Germinal center (tissue), 1 donor: ENCODE data around the gene EPS8.
"Not testable (repeated sequence)": the region's sequence is repeated elsewhere in the genome, so short reads cannot be mapped to it uniquely, and the experiment has no call there.

Experiments
- DNase-seq: peaks from one replicate; pipeline ENCODE4 v3.0.0; 2012; ENCODE audit warnings: mixed read lengths, low spot score

Gene EPS8

DNA sequence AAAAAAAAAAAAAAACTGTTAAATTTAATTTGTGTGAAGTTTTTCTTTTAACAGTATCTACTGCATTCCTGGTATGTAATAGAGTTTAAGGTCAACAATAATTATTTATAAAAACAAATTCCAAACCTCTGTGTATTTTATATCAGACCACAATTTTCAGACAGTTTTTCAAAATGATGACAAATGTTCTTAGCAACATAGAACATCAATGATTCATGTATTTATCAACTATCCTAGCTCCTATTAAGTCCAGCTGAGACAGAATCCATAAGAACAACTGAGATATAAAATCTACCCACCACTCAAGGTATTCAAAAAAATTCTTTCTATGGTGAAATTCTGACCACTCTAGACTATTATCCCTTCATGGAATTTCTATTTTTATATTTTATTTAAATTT lies 144.5 kb downstream of the EPS8 start:
- DNase-seq = no peak

DNA sequence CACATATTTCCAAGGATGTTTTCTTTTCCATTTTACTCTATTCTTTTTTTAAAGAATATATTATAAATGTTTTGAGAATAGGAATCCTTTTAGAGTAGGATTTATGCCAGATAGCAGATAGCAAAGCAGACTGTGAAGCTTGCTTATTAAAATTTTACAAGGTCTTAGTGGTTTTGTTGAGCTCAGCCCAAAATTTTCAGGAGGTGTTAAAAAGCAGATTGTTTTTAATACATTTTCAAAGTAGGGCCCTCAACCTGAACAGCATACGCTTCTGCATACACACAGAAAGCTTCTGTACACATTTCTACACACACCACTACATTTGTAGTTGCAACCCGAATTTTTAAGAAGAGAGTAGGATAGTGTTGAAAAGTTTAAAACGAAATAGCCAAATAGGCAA lies 151.0 kb downstream of the EPS8 start:
- no peak for DNase-seq

DNA sequence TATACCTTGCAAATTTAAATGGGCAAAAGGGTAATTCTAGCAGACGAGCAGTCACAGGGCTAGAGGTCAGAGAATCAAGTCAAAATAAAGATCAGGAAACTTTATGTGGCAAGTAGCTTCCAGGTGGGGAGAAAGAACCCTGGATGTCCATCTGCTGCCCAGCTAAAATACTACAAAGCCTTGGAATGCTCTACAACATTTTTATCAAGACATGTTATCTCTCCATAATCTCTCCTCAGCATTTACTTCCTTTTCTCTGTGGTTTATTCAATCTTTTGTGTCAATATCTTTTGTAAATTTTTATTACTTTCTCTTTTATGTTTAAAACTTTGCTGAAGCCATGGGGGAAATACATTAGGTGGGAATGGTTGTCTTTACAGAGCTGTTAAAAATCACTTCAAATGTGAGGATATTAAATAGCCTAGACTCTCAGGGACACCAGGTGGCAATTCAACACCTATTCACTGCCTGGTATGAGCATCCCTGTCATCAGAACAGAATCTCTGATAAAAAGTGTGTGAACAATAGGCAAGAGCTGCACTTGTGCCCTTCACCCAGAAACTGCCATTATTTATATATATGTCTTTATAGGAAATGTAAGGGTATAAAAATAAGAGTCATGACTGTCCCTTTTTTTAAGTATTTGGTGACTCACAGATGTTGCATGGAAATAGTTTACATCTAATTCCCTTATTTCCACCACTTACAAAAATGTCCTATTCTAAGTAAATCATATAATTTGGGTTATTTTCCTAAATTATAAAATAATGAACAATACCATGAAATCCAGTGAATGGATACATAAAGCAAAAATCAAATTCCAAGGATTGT lies 152.9 kb downstream of the EPS8 start:
- no peak for DNase-seq

DNA sequence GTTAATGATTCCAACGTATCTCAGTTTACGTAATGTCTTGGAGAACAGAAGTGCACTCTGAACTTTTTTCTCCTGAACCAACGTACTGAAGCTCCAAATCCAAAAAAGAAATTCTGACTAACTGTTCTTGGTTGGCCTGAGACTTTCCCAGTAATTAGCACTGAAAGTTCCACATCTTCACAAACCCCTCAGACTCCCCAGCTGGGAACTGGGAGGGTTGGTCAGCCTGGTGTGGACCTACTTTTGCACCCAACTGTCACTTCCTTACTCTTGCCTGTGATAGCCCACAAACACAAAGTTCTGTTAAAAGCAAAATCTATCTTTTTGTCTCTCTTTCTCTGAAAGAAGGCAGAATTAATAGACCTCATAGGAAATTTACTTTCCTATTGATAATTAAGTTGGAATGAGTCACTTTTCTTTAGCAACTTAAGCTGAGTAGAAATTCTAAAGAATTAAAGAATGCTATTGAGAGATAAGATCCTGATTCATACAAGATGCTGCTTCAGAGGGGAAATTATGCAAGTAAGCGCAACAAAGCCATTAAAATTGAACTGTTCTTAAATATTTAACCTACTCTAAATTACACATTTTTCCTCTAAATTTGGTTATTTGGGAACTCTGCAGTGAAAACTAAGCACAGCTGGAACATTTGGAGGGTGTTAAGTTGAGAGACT lies 155.0 kb downstream of the EPS8 start:
- no peak for DNase-seq

DNA sequence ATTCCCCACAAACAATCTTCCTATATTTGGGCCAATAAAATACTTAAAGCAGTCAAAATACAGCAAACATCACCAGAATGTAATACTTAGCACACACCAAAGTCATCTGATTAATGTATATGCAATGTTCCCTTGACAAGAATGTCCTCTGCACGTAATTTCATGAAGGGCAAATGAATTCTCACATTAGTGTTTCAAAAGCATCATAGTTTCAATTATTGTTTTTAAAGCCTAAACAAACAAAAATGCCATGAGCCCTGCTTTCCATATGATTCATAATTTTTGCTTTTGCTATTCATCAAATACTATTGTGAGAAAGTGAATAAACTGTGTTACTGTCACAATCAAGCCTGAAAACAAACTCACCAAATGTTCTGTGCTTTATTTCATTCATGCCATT lies 156.0 kb downstream of the EPS8 start:
- DNase-seq = no peak

DNA sequence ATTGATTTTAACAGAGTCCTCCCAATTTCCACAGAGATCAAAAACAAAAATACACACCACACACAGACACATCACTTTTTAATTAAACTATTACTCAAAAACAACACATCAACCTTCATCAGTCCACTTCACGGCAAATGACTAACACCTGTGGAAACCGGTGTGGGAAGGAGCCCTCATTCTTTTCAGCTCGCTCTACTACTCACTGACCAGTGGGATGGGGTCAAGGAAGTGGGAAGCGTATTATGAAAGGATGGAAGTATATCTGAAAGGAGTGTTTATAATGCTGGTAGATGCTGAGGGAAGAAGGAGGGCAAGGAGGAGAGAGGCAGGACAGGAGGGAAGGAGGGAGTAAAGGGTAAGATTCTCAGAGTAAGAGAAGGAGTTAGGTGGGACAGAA lies 156.5 kb downstream of the EPS8 start:
- DNase-seq = no peak

DNA sequence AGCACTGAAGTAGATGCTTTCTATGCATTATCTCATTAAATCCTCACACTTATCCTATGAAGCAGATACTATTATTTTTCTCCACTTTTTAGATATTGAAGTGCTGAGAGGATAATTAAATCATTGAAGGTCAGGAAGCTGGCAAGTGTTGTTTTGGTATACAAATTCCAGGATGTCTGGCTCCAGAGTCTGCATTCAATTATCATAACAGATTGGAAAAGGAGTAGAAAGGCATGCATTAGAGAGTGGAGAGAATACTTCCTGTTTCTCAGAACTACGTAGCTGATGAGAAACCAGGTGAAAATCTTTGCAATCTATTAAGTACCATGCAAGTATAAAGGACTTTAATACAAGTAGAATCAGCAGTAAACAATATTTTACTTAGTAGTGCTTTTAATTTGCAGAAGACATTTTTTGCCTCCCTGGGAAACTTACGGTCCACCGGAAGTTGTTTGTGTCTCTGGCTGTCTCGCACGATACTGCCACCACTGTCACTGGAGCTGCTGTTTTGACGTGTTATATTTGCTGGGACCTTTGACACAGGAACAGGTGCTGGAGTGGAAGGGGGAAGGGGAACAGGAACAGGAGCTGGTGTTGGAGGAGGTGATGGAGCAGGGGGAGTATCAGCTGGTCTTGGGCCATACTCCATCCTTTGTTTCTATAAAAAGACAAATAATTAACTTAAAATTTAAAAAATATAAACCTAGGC lies 158.0 kb downstream of the EPS8 start:
- DNase-seq = no peak

DNA sequence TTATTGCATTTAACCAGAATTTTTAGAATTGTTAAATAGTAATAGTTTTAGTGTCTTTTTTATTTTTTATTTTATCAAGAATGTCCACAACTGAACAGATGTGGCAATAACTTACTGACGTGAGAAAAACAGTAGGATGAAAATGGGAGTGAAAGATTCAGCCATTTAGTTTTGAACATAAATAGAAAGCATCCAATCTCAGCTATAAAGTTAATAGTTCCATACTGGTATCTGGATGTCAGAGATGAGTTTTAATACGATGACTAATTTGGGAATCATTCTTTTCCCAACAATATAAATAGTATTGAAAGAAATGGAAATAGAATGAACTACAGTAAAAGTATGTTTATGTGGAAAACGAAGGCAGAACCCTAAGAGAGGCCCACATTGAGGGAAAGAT lies 159.4 kb downstream of the EPS8 start:
- no peak for DNase-seq

DNA sequence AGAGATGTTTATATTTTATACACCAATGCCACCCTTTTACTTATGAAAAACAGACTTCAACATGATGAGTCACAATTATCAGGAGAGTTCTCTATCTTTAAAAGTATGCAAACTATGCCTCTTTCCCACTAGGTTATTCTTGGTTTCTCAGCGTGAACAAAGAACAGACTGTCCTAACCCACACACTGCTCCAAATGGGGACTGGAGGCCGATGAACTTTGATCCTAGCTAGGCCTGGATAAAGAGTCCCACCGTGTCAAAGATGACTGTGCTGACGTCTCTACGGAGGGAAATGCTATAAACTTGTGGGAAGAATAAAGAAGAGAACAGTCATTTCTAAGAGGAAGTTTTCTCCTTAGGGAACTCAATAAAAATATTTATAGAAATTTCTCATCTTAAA lies 160.1 kb downstream of the EPS8 start:
- DNase-seq = no peak

DNA sequence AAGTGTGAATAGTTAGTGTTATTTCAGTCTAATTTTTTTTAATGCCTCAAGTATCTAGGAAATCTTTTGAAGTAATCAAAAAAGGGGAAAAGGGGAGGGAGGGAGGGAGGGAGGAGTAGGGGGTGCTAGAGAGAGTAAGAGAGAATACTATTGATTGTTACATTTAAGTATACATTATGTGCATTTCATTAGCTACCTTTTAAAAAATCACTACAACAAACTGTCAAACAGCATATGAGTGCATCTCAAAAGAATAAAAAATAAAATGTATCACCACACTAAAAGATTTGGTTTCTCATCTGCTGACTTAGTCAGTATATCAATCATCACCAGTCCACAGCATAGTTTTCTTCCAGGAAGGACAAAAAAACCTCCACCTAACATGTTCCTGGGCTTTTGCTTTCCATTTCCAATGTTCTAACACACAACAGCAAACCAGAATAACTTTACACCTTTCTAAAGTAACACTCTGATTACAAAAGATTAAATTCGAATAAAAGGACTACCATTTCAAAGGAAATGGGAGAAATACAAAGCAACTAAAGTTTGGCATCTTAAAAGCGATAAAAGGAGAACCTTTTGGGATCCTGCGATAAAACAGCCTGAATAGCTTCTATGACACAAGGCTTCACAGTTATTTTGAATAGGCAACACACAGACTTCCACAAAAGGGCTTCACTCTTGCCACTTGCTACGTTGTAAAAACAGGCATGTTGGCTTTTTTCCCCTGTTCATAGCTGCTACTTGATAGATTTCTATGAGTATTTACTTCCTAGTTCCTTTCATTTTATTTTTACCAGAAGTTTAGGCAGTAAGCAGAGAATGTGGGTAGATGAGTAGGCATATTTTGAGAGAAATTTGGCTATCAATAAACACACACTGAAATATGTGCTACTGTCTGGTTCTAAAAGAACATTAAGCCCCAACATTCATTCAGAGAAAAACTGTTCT lies 160.9 kb downstream of the EPS8 start:
- DNase-seq = no peak

DNA sequence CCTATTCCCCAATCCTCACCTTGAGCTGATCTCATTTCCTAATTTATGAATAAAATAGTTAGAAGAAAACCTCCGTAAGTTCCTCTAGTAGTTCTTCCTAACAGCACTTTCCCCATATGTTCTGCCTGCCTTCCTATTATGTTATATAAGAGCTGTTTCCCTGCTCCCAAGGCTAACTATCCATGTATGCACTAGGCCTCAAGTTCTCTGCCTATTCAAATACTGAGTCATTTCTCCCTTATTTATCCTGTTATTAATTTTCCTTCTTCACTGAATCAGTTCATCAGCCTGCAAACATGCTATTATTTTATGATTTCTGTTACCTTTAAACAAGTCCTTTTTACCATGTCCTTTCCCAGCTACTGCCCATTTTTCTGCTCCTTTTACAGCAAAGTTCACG lies 164.1 kb downstream of the EPS8 start:
- DNase-seq = no peak

DNA sequence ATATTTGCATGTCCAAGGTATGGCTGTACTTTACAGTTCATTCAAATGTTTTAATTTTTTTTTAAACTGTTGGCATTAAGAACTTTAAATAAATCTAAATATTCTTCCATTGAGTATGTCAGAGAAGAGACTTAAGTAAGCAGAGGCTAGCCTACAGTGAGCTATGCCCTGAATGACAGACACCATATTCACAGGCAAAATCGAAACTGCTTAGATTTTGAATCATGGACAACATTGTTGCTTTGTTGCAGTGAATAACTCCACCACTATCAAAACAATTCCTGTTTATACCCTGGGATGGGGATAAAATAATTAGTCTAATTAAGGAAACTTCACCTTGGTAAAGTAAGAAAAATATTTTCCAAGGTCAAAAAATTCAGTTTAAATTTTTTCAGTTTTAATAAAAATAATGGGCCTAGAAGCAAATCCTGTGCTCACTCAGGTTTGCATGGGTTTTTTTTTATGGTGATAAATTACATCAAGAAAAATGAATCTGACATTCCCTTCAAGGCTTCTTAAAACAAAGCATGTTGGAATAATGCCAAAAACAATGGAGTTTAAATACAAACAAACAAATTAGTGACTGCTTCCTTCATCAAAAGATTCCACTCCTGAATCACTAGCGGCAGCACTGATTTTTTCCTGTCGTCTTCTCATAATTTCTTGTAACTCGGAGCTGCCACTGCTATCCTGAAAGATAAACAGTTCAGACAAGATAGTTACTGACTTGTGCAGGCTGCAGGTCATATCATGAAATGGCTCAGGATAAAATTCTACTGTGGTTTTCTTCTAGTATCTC lies 168.2 kb downstream of the EPS8 start:
- no peak for DNase-seq

DNA sequence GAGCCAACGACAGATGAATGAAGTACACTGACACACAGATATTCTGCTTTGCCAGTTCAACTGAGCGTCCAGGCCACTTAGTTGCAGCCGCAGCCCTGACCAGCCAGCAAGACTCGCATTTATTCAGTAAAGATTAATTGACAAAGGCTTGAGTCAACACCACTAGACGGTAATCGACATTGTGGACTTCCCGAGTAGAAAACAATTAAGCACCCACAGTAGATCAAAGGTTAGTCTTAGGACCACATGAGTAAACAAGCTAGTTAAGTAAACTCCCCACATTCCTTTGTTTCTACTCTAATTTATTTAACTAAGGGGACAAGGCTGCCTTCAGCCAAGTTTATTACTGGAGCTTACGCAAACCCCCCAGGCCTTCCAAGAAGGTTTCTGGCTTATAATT lies 172.7 kb downstream of the EPS8 start:
- DNase-seq = not testable (repeated sequence)

DNA sequence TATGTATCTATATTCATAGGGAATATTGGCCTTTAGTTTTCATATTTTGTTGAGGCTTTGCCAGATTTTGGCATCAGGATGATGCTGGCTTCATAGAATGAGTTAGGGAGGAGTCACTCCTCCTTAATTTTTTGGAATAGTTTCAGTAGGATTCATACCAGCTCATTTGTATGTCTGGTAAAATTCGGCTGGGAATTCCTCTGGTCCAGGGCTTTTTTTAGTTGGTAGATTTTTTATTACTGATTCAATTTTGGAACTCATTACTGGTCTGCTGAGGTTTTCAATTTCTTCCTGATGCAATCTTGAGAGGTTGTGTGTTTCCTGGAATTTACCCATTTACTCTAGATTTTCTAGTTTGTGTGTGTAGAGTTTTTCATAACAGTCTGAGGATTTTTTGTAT lies 175.2 kb downstream of the EPS8 start:
- DNase-seq = no peak

DNA sequence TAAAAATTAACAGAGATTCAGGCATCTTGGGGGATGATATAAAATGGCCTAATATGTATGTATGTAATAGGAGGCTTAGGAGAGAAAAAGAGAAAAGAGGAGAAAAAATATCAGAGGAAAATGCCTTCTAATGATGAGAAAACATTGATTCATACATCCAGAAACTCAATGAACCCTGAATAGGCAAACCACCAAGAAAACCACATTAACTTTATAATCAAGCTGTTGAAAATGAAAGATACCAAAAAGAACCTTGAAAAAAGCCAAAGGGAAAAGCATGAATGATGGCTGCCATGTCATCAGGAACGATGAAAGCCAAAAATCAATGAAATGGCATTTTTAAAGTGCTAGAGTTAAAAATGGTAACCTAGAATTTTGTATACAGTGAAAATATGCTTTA lies 180.2 kb downstream of the EPS8 start:
- DNase-seq = no peak

DNA sequence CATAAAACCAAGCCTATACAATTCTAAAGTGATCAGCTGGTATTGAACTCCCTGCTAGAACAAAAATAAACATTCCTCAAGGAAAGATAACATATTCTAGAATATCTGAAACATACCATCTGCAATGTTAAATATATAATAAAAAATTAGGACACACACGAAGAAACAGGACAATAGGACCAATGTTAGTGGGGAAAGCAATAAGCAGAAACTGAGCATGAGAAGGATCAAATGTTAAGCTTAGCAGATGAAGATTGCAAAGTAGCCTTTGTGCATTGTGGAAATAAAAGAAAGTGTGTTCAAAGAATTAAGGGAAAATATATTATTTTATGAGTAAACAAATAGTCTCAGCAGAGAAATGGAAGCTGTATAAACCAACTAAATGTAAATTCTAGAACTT lies 180.8 kb downstream of the EPS8 start:
- DNase-seq = no peak

DNA sequence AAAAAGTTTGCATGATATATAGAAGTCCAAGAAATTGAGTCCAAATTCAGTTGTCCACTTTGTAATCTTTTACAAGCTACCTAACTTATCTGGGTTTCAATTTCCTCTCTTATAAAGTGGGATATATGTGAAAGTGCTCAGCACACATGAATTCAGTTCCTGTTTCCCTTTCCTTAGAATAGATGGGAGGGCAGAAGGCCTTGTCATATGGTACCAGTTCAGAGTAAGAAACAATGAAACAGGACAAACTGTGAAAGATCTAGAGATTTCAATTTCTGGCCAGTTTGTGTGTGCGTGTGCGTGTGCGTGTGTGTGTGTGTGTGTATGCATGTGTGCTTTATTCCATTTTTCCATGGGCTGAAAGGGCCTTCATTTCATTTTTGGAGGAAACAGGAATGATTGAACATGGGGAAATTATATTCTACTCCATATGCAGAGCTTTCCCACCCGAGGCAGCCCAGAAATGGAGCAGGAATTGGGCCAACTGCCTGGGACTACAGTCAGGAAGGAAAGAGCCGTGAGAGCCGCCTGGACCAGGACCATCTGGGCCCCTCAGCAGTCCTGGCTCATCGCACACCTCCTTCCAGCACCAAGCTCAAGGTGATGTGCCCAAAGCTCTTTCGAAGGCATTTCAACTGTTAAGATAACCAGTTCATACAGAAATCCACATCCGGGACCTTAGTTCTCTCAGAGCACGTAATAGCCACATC lies 183.2 kb downstream of the EPS8 start:
- DNase-seq = no peak

DNA sequence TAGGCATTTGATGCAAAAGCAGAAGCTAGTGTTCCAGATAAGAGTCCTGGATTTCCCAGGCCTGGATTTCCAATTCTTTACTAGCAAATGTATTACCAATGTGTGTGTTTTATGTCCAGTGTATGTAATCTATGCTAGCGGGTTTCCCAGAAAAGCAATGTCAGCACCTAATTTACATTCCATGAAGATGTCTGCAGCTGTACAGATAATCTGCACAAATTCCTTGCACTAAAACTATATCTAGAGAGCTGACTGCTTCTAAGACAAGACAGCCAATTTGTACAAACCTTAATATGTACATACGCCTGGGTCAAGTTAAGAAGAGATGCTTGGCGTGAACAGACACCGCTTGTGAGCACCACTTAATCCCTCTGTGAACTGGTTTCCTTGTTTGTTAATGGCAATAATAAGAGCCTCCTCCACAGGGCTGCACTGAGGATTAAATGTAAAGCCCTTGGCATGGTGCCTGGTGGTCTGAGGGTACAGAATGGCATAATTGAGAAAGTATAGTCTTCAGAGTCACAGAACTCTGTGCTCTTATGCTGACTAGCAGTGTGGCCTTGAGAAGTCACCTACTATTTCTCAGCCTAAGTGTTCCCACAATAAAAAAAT lies 185.6 kb downstream of the EPS8 start:
- DNase-seq = no peak

DNA sequence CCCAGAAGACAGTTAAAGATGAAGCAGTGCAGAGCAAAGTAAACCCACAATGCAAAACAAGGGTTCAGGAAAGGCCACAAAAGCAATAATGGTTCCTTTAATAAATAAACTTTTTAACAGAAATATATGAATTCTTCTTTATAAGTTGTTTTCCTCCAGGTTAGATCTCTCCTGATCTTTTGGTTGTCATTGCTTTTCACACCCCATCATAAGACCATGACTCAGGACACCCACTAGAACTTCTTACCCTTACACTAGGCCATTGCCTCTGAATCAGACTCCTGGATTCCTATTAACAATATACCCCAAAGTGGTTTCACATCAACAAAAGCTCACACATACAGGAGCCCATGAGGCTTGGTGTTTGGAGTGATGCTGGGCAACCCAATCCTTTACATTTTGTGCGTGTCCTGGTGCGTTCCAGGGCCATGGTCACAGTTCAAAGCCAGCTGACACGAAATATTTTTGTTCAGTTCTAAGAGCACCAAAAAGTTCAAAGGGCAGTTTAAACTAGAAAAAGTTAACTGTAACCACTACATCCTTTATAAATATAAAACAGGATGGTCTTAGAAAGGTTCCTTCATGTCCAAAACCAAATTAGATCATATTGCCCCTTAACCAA lies 187.0 kb downstream of the EPS8 start:
- no peak for DNase-seq
